ENCODE measurements around the gene CEP85.
A peak's percentile ranks its signal among the peaks of the same experiment; 100 is the strongest.

CEP85 gene

GRCh38 chr1:26233903-26234643 lies at the start of gene CEP85:
TSS of gene CEP85 (plus strand) at chr1:26234200. CDS start at chr1:26239784, 5,584 bp downstream.
- DNase-seq (ENCODE audit: low spot score) = peak; percentile 99

GRCh38 chr1:26184883-26185282 lies 49.1 kb upstream of the CEP85 start:
- no peak for DNase-seq (ENCODE audit: low spot score)

- no peak for DNase-seq (ENCODE audit: low spot score)
Observed at GRCh38 chr1:26187882-26188281, 46.1 kb upstream of the CEP85 start.

GRCh38 chr1:26188477-26188876 lies 45.5 kb upstream of the CEP85 start:
- DNase-seq (ENCODE audit: low spot score) = no peak

- DNase-seq (ENCODE audit: low spot score) = no peak
Observed at GRCh38 chr1:26189331-26189730, 44.7 kb upstream of the CEP85 start.

- DNase-seq (ENCODE audit: low spot score) = no peak
Observed at GRCh38 chr1:26189751-26190275, 44.2 kb upstream of the CEP85 start.

- no peak for DNase-seq (ENCODE audit: low spot score)
Observed at GRCh38 chr1:26190373-26190987, 43.5 kb upstream of the CEP85 start, which contains the start of gene CATSPER4. TSS of gene CATSPER4 (plus strand) at chr1:26190602. CDS start at chr1:26190628, 26 bp downstream.

- DNase-seq (ENCODE audit: low spot score) = no peak
Observed at GRCh38 chr1:26191739-26192138, 42.3 kb upstream of the CEP85 start.

- no peak for DNase-seq (ENCODE audit: low spot score)
Observed at GRCh38 chr1:26195805-26196204, 38.2 kb upstream of the CEP85 start.

- no peak for DNase-seq (ENCODE audit: low spot score)
Observed at GRCh38 chr1:26197301-26197700, 36.7 kb upstream of the CEP85 start.

- DNase-seq (ENCODE audit: low spot score) = no peak
Observed at GRCh38 chr1:26197813-26198212, 36.2 kb upstream of the CEP85 start.

- no peak for DNase-seq (ENCODE audit: low spot score)
Observed at GRCh38 chr1:26200413-26200812, 33.6 kb upstream of the CEP85 start.

- DNase-seq (ENCODE audit: low spot score) = no peak
Observed at GRCh38 chr1:26203642-26204318, 30.2 kb upstream of the CEP85 start.

- no peak for DNase-seq (ENCODE audit: low spot score)
Observed at GRCh38 chr1:26210147-26210870, 23.7 kb upstream of the CEP85 start.

GRCh38 chr1:26212726-26213125 lies 21.3 kb upstream of the CEP85 start:
- no peak for DNase-seq (ENCODE audit: low spot score)

GRCh38 chr1:26213335-26213905 lies 20.6 kb upstream of the CEP85 start:
- no peak for DNase-seq (ENCODE audit: low spot score)

- no peak for DNase-seq (ENCODE audit: low spot score)
Observed at GRCh38 chr1:26215246-26215645, 18.8 kb upstream of the CEP85 start.

- DNase-seq (ENCODE audit: low spot score) = no peak
Observed at GRCh38 chr1:26218906-26219494, 15.0 kb upstream of the CEP85 start.

GRCh38 chr1:26220199-26220912 lies 13.6 kb upstream of the CEP85 start:
- DNase-seq (ENCODE audit: low spot score) = no peak

- no peak for DNase-seq (ENCODE audit: low spot score)
Observed at GRCh38 chr1:26221094-26221493, 12.9 kb upstream of the CEP85 start.

- DNase-seq (ENCODE audit: low spot score) = no peak
Observed at GRCh38 chr1:26224606-26225005, 9.4 kb upstream of the CEP85 start.

All from hepatic stellate cell (primary cell).